Neutrophil (primary cell): ENCODE data around the gene WDFY3.

ENCODE experiments used
- H3K27ac ChIP-seq: fragments of 200-600 bp; sonication (generic); 2 replicates; pipeline ENCODE4 v1.5.1; 2016; ENCODE audit warnings: mild to moderate bottlenecking, moderate library complexity
- H3K27me3 ChIP-seq: fragments of 200-600 bp; sonication (generic); 2 replicates; pipeline ENCODE4 v1.6.0; 2016; ENCODE audit warnings: mild to moderate bottlenecking
- H3K36me3 ChIP-seq: fragments of 200-600 bp; sonication (generic); 2 replicates; pipeline ENCODE4 v1.5.1; 2017
- H3K4me1 ChIP-seq, 2 experiments: fragments of 200-600 bp in 1 of 2; sonication (generic) in 1 of 2; 1 replicate in 1 of 2; 2 replicates in 1 of 2; pipeline versions ENCODE4 v1.5.1 to v1.6.1; 2013 to 2016; ENCODE audit warnings: low read depth in 1 of 2, low read length in 1 of 2, mild to moderate bottlenecking in 1 of 2, moderate library complexity in 1 of 2; ENCODE audit not compliant: control insufficient read depth in 1 of 2, insufficient read depth in 1 of 2
- H3K4me3 ChIP-seq, 2 experiments: fragments of 200-600 bp in 1 of 2; sonication (generic) in 1 of 2; 1 replicate in 1 of 2; 2 replicates in 1 of 2; pipeline ENCODE4 v1.5.1; 2013 to 2016; ENCODE audit warnings: low read depth in 1 of 2, low read length in 1 of 2, mild to moderate bottlenecking in 1 of 2, moderate library complexity in 1 of 2
- H3K9me3 ChIP-seq: fragments of 200-600 bp; sonication (generic); 2 replicates; pipeline ENCODE4 v1.5.1; 2016
- CTCF ChIP-seq: fragments of 200-600 bp; sonication (generic); IDR thresholded peaks from 2 replicates; pipeline ENCODE4 v1.5.1; 2016; ENCODE audit warnings: antibody characterized with exemption

Gene WDFY3

GRCh38 chr4:84913176-84913575 lies 53.3 kb downstream of the WDFY3 start:
- TF ChIP-seq CTCF: no peak
- no peaks in the 10 kb centered on the region for H3K27me3 ChIP-seq

GRCh38 chr4:84912741-84913140 lies 53.7 kb downstream of the WDFY3 start:
- Histone ChIP-seq H3K9me3 (no peaks in the 10 kb centered on the region), H3K4me3 (no peak overlapping the region), H3K27ac (peak overlapping the region; percentile 73), H3K27me3 (no peaks in the 10 kb centered on the region), H3K36me3 (peaks cover 7% of the 10 kb centered on the region), H3K4me1 (peaks cover 57 to 69% of the 10 kb centered on the region in 2 experiments)
- no peak for TF ChIP-seq CTCF

More at GRCh38 chr4:84913176-84913575, 53.3 kb downstream of the WDFY3 start:
- H3K4me1 ChIP-seq: peaks cover 53 to 65% of the 10 kb centered on the region in 2 experiments
- no peaks in the 10 kb centered on the region for H3K9me3 ChIP-seq
- H3K4me3 ChIP-seq: peak overlapping the region in 1 of 2 experiments; percentile 1
- peak overlapping the region; percentile 73 for H3K27ac ChIP-seq
- peaks cover 7% of the 10 kb centered on the region for H3K36me3 ChIP-seq

- peak overlapping the region; percentile 80 for H3K27ac ChIP-seq
- H3K27me3 ChIP-seq: no peaks in the 10 kb centered on the region
- no peak overlapping the region for H3K4me3 ChIP-seq
Observed at GRCh38 chr4:84908876-84909275, 57.6 kb downstream of the WDFY3 start.

GRCh38 chr4:84907145-84907544 lies 59.3 kb downstream of the WDFY3 start:
- Histone ChIP-seq H3K4me1 (peaks cover 27 to 38% of the 10 kb centered on the region in 2 experiments), H3K27me3 (no peaks in the 10 kb centered on the region), H3K9me3 (no peaks in the 10 kb centered on the region), H3K36me3 (peaks cover 13% of the 10 kb centered on the region), H3K4me3 (no peak overlapping the region), H3K27ac (peak overlapping the region; percentile 80)
- TF ChIP-seq CTCF: no peak

More at GRCh38 chr4:84908876-84909275, 57.6 kb downstream of the WDFY3 start:
- Histone ChIP-seq H3K4me1 (peaks cover 44 to 55% of the 10 kb centered on the region in 2 experiments), H3K36me3 (peaks cover 10% of the 10 kb centered on the region), H3K9me3 (no peaks in the 10 kb centered on the region)
- no peak for TF ChIP-seq CTCF

- no peak for TF ChIP-seq CTCF
- H3K36me3 ChIP-seq: peaks cover 11% of the 10 kb centered on the region
- H3K4me3 ChIP-seq: no peak overlapping the region
- H3K27me3 ChIP-seq: no peaks in the 10 kb centered on the region
- peak overlapping the region; percentile 15 for H3K27ac ChIP-seq
- no peaks in the 10 kb centered on the region for H3K9me3 ChIP-seq
- H3K4me1 ChIP-seq: peaks cover 24 to 35% of the 10 kb centered on the region in 2 experiments
Observed at GRCh38 chr4:84905646-84906045, 60.8 kb downstream of the WDFY3 start.
